ENCODE measurements around the gene DNAH2.

- TF ChIP-seq EZH2phosphoT487 (IDR thresholded peaks at IDR 0.05; ENCODE audit: low read length) (no peak), EZH2 (optimal IDR thresholded peaks at IDR 0.05; ENCODE audit: low read depth, low read length) (no peak)
- TF ChIP-seq, protein P1, sequence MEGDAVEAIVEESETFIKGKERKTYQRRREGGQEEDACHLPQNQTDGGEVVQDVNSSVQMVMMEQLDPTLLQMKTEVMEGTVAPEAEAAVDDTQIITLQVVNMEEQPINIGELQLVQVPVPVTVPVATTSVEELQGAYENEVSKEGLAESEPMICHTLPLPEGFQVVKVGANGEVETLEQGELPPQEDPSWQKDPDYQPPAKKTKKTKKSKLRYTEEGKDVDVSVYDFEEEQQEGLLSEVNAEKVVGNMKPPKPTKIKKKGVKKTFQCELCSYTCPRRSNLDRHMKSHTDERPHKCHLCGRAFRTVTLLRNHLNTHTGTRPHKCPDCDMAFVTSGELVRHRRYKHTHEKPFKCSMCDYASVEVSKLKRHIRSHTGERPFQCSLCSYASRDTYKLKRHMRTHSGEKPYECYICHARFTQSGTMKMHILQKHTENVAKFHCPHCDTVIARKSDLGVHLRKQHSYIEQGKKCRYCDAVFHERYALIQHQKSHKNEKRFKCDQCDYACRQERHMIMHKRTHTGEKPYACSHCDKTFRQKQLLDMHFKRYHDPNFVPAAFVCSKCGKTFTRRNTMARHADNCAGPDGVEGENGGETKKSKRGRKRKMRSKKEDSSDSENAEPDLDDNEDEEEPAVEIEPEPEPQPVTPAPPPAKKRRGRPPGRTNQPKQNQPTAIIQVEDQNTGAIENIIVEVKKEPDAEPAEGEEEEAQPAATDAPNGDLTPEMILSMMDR (IDR thresholded peaks at IDR 0.05; ENCODE audit: low read length), result no peak
Observed at GRCh38 chr17:7849130-7849750, 131.7 kb downstream of the DNAH2 start.

All from MM.1S (cell line).